GM12875 (cell line): Measurements from ENCODE around the gene CAPN8.
A peak's percentile ranks its signal among the peaks of the same experiment; 100 is the strongest.

Source experiments
- H3K4me3 ChIP-seq: one replicate; pipeline ENCODE4 v1.5.1; 2011; ENCODE audit warnings: low read depth, low read length, control low read depth
- TF ChIP-seq, protein P1 (sequence below): IDR thresholded peaks from 2 replicates; pipeline ENCODE4 v1.5.1; 2011; ENCODE audit warnings: low read depth, mild to moderate bottlenecking, control low read depth, inconsistent platforms, low read length, moderate library complexity, borderline replicate concordance; ENCODE audit not compliant: insufficient read depth

Gene CAPN8

DNA sequence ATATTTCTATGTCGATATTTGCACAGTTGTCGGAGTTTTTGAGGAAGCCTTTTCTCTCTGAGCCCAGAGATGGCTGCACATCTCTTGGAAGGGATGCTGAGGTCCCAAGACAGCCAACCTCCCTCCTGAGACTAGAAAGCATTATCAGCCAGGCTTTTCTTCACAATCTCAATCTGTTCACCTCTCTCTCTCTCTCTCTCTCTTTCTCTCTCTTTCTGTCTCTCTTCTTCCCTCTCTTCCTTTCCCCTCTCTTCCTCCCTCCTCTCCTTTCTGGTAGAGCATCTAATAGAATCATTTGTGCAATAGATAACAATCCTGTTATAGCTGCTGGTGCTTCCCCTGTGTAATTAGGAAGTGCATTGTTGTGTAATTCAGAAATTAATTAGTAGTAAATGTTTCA is 131.8 kb downstream of the CAPN8 start:
- no peak overlapping the region for H3K4me3 ChIP-seq
- TF ChIP-seq, protein P1, sequence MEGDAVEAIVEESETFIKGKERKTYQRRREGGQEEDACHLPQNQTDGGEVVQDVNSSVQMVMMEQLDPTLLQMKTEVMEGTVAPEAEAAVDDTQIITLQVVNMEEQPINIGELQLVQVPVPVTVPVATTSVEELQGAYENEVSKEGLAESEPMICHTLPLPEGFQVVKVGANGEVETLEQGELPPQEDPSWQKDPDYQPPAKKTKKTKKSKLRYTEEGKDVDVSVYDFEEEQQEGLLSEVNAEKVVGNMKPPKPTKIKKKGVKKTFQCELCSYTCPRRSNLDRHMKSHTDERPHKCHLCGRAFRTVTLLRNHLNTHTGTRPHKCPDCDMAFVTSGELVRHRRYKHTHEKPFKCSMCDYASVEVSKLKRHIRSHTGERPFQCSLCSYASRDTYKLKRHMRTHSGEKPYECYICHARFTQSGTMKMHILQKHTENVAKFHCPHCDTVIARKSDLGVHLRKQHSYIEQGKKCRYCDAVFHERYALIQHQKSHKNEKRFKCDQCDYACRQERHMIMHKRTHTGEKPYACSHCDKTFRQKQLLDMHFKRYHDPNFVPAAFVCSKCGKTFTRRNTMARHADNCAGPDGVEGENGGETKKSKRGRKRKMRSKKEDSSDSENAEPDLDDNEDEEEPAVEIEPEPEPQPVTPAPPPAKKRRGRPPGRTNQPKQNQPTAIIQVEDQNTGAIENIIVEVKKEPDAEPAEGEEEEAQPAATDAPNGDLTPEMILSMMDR, result no peak

DNA sequence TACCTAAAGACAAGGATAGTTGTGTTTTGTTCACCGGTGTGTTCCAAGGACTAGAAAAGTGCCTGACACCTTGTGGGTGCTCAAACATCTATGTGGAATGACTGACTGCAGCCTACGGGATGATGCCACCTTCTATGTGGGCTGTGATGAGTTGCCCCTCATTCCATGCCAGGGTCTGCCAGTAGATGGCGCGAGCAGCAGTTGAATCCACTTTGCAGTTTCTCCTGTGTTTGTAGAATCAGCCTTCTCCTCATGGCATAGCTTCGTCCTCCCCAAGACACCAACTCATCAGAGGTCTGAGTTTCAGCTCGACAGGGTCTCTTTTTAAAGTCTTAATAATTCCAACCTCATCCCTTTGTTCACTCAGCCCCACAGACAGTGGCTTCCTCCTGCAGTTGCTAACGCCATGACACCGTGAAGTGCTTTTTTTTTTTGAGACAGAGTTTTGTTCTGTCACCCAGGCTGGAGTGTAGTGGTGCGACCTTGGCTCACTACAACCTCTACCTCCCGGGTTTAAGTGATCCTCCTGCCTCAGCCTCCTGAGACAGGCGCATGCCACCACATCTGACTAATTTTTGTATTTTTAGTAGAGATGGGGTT is 133.7 kb downstream of the CAPN8 start:
- TF ChIP-seq, protein P1, result peak; percentile 87
- no peak overlapping the region for H3K4me3 ChIP-seq

DNA sequence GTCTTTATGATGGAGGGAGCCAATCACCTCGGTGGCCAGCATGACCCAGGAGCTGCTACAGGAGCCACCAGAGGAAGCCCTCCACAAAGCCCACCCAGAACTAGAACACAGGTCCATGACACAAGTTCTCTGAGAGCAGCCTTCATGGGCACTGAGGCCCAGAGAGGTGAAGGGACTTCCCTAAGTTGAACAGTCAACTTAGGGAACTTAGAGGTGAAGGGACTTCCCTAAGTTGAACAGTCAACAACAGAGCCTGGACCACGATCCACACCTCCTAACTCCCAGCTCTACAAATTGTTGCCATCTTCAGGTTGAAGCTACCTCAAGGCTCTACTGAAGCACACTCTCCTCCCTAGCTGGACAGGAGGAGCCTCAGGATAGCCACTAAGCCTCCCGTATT is 139.5 kb downstream of the CAPN8 start:
- TF ChIP-seq, protein P1, result no peak
- H3K4me3 ChIP-seq, result no peak overlapping the region

DNA sequence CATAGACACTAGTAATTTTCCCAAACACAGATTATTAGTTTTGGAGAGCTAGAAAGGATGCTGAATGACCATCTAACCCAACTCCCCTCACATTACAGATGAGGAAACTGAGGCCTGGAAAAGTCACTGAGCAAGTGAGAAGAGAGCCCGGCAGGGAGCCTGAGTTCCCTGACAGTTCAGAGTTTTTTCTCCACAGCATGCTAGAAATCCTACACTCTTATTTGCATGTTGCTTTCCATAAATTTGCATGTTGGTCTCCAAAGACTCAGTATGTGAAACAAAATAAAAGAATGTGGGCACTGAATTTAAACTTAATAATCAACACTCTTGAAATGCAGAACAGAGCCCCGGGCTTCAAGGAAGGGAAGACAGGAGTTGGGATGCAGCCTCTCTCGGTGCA is 140.0 kb downstream of the CAPN8 start:
- TF ChIP-seq, protein P1, result no peak
- H3K4me3 ChIP-seq, result no peak overlapping the region

DNA sequence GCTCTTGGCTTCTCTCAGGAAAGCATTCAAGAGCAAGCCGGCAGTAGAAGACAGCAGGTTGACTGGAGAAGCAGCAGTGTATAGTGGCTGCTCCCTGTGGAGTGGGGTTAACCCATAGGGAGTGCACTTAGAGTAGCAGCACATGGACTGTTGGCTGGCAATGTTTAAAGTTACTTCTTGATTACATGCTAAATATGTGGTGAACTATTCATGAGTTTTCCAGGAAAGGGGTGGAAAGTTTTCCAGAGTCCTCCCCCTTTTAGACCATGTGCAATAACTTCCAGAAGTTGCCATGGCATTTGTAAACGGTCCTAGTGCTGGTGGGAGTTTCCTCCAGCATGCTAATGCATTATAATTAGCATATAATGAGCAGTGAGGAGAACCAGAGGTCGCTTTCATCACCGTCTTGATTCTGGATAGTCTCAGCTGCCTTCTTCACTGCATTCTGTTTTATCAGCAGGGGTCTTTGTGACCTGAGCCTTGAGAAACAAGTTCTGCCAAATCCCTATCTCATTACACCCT is 140.5 kb downstream of the CAPN8 start:
- TF ChIP-seq, protein P1, result no peak

DNA sequence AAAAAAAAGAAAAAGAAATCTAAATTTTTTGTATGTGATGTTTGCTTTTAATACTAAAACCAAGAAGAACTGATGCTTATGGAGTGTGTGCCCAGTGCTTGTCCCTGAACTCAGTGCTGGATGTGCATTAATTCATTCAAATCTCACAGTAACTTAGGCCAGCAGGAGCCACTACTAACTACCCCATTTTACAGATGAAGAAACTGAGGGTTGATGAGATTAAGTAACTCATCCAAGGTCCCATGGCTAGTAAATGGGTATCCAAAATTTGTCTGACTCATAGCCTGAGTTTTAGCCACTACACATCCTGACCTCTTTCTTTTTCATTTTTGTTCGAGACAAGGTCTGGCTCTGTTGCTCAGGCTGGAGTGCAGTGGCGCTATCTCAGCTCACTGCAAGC is 144.4 kb downstream of the CAPN8 start:
- TF ChIP-seq, protein P1, result no peak
- H3K4me3 ChIP-seq, result no peak overlapping the region

More for the DNA sequence above, 140.5 kb downstream of the CAPN8 start:
- H3K4me3 ChIP-seq, result no peak overlapping the region

DNA sequence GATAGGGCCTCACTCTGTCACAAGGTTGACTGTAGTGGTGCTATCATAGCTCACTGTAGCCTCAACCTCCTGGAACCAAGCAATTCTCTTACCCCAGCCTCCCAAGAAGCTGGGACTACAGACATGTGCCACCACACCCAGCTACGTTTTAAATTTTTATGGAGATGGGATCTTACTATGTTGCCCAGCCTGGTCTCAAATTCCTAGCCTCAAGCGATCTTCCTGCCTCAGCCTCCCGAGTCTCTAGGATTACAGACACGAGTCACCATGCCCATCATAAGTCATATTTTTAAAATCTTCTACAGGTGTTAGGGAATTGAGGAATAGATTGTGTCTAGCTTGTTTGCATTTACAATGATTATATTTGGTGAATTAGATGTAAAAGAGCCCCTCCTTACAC is 145.3 kb downstream of the CAPN8 start:
- TF ChIP-seq, protein P1, result no peak

More for the DNA sequence above, 145.3 kb downstream of the CAPN8 start:
- no peak overlapping the region for H3K4me3 ChIP-seq
